Kidney epithelial cell (primary cell): ENCODE measurements around the gene APOL2. TPM values are rescaled to one million over a fixed set of nuclear protein-coding genes. Genes with fewer than 3 reads are reported as not detected.
A peak's percentile ranks its signal among the peaks of the same experiment; 100 is the strongest.

ENCODE experiments used
- DNase-seq: peaks from one replicate; pipeline ENCODE4 v3.0.0-alpha.2; 2010; ENCODE audit warnings: low read depth
- H3K27me3 ChIP-seq: 2 replicates; pipeline ENCODE4 v1.6.0; 2011; ENCODE audit warnings: low read length; ENCODE audit not compliant: control insufficient read depth, insufficient read depth
- H3K36me3 ChIP-seq: 2 replicates; pipeline ENCODE4 v1.5.1; 2011; ENCODE audit warnings: low read length; ENCODE audit not compliant: control insufficient read depth, insufficient read depth
- H3K4me3 ChIP-seq: 2 replicates; pipeline ENCODE4 v1.5.1; 2011; ENCODE audit warnings: low read depth, mild to moderate bottlenecking, control low read depth, low read length
- total RNA-seq: library from RNA; depleted of rRNA; stranded (reverse); fragments of >200 nt; gene quantifications from 2 replicates; pipeline ENCODE4 v1.2.3, GENCODE V29; 2015
- TF ChIP-seq, protein P1 (sequence below): IDR thresholded peaks from 2 replicates; pipeline ENCODE4 v1.5.1; 2011; ENCODE audit warnings: mild to moderate bottlenecking, moderate library complexity, low read length, control low read depth, inconsistent platforms; ENCODE audit not compliant: insufficient read depth, poor library complexity, severe bottlenecking

The APOL2 gene
- total RNA-seq, 1 donor from 2014 or later = 39.9 TPM

DNA sequence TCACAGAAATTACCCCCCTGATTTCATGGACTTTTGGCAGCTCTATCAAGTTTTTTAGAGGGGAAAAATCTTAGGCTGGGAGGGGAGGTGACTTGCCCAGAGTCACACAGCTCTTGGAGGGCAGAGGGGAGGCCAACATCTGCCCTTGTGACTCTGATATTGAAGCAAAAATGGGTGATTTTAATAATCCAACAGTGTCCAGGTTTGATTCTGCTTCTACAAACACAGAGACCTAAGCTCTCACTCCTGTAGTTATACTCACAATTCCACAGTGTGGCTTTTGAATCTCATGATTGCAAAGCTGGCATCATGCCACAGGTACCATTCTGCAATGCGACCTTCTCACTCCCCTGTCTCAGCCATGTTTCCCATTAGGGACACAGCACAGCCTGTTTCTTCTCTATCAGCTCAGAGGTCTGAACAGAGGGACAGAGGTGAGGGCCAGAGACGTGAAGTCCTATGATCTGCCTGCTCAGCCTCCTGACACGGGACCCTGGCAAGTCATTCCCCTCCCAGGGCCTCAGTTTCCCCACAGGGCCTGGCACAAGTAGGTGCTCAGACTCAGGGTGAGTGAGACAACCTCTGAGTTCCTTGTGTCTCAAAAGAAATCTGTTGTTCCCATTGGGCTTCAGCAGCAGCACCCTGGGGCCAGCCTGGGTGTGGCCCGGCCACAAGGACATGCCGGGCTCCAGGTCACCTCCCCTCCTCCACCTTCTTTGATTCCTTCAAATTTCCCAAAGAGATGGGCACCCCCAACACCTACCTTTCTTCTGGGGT, 766 bp downstream of the APOL2 start:
- no peaks in the 10 kb centered on the region for H3K36me3 ChIP-seq
- H3K4me3 ChIP-seq = peak overlapping the region; percentile 45
- DNase-seq = no peak
- TF ChIP-seq, protein P1, sequence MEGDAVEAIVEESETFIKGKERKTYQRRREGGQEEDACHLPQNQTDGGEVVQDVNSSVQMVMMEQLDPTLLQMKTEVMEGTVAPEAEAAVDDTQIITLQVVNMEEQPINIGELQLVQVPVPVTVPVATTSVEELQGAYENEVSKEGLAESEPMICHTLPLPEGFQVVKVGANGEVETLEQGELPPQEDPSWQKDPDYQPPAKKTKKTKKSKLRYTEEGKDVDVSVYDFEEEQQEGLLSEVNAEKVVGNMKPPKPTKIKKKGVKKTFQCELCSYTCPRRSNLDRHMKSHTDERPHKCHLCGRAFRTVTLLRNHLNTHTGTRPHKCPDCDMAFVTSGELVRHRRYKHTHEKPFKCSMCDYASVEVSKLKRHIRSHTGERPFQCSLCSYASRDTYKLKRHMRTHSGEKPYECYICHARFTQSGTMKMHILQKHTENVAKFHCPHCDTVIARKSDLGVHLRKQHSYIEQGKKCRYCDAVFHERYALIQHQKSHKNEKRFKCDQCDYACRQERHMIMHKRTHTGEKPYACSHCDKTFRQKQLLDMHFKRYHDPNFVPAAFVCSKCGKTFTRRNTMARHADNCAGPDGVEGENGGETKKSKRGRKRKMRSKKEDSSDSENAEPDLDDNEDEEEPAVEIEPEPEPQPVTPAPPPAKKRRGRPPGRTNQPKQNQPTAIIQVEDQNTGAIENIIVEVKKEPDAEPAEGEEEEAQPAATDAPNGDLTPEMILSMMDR = no peak
- no peaks in the 10 kb centered on the region for H3K27me3 ChIP-seq

DNA sequence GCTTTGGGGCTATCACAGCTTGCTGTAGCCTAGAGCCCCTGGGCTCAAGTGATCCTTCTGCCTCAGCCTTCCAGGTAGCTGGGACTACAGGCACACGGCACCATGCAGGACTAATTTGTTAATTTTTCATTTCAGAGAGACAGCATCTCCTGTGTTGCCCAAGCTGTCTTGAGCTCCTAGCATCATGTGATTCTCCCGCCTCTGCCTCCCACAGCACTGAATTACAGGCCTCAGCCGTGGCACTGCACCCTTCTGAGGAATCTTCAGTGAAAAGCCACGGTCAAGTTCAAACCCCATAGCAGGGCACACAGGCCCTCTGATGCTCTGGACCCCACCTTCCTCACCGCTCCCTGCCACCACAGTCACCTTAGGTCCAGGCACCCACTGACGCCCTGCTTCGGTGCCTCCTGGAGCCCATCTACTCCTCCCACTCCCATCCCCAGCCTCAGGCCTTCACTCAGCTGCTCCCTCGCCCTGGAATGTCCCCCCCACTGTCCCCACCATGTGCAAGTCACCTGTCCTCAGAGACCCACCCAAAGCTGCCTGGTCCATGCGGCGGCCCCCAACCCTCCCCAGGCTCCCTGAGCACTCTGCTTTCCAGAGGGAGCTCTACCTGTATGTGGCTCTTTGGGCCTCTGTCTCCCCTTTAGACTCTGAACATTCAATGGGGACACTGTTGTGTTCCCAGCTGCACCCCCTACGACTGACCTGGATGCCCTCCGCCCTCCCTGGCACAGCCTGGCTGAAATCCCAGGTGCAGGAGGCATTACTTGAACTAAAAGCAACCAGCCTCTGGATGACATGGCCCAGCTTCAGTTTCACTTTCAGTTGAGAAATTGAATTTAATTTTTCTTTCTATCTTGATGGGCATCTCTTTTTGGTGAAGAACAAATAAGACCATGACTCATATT, 1.6 kb downstream of the APOL2 start:
- DNase-seq = no peak
- Histone ChIP-seq H3K36me3 (no peaks in the 10 kb centered on the region), H3K4me3 (peak overlapping the region; percentile 45), H3K27me3 (no peaks in the 10 kb centered on the region)
- TF ChIP-seq, protein P1 = no peak

DNA sequence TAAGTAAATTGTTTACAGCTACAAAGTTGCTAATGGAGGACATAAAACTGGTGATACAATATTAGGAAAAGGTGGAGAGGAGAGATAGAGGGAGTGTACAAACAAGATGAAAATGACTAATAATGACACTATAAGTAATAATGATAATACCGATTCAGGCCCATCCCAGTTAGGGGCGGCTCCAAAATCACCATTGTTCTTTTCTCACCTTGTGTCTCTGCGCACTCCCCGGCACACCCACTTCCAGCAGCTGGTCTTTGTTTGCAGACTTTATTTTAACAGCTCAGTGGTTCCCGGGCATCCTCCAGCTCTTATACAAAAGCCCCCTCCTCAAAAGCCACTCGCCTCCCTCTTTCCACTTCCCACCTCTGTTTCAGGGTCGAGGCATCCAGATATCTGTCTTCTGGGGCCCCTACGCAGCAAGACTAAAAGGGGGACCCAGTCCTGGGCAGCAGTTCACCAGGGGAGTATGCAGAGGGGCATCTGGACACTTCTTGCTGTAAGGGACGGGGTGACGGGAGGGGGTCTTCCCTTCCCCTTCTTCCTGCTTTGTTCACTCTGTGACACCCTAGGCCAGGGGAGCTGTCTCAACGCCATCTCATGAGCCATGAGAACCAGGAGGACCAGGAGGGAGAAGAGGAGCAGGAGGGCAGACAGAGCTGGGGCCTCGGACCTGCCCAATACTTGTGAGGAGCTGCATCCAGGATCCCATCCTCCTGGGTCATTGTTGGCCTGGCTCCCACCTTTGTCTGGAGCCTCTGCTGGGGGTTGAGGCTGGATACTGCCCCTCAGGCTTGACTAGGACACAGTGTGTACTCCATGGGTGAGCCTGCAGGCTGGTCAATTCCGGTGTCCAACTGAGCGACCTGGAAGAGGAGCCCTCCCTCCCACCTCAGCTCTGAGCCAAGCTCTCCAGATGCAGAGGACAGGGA, 2.7 kb downstream of the APOL2 start:
- TF ChIP-seq, protein P1 = no peak
- no peak overlapping the region for H3K4me3 ChIP-seq
- H3K36me3 ChIP-seq = no peaks in the 10 kb centered on the region
- DNase-seq = no peak
- no peaks in the 10 kb centered on the region for H3K27me3 ChIP-seq

DNA sequence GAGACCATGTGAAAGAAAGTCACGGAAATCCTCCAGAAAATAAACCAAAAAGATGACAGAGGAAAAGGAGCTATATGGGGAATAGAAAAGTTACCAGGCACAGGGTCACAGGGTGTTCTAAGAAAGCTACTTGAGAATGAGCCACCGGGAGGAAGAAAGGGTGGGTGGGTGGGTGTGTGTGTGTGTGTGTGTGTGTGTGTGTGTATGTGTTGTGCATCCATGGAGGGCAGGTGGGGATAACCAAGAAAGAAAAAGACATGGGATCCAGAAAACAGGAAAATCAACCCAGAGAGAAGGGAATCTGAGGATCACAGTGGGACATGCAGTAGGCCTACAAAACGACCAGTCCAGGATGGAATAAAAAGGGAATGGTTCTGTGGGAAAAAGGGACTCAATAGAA, 3.7 kb downstream of the APOL2 start:
- TF ChIP-seq, protein P1 = no peak
- H3K36me3 ChIP-seq = no peaks in the 10 kb centered on the region
- no peak overlapping the region for H3K4me3 ChIP-seq
- DNase-seq = no peak
- no peaks in the 10 kb centered on the region for H3K27me3 ChIP-seq

DNA sequence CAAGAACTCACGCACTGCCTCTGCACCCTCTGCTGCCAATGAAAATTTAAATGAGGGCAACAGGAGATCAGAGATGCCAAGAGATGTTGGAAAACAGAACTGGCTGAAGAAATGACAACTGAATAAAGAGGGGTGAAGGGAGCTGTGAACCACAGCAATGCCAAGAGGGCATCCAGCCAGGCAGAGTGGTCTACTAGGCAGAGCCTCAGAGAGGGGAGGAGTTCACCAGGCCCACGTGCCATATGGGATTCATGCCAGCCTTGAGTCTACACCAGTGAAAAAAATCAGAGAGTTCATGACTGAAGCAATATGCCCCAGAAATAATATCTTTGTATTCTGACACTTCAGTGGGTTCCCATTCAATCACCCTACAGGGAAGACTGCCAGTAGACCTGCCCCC, 4.4 kb downstream of the APOL2 start:
- DNase-seq = no peak
- no peaks in the 10 kb centered on the region for H3K27me3 ChIP-seq
- no peak overlapping the region for H3K4me3 ChIP-seq
- H3K36me3 ChIP-seq = no peaks in the 10 kb centered on the region
- TF ChIP-seq, protein P1 = no peak
